OCI-LY1 (cell line): ENCODE data around the gene NACC1.

Source experiments
- H2AFZ ChIP-seq: fragments of 200-600 bp; sonication (generic), shearing (Covaris generic); 2 replicates; pipeline ENCODE4 v1.6.0; 2014; ENCODE audit warnings: antibody characterized with exemption, mild to moderate bottlenecking, low read length
- H3F3A ChIP-seq: fragments of 200-600 bp; sonication (generic), shearing (Covaris generic); 2 replicates; pipeline ENCODE4 v1.6.0; 2014; ENCODE audit warnings: mild to moderate bottlenecking, antibody characterized with exemption, low read length, moderate library complexity; ENCODE audit not compliant: insufficient read depth
- H3K27ac ChIP-seq: fragments of 200-600 bp; sonication (generic); 2 replicates; pipeline ENCODE4 v1.5.1; 2014; ENCODE audit warnings: low read length, mixed run types, mild to moderate bottlenecking, low read depth; ENCODE audit not compliant: poor library complexity, severe bottlenecking
- H3K27me3 ChIP-seq: fragments of 200-600 bp; sonication (generic); 2 replicates; pipeline ENCODE4 v1.6.0; 2014; ENCODE audit warnings: antibody characterized with exemption, mild to moderate bottlenecking, low read length, moderate library complexity; ENCODE audit not compliant: insufficient read depth
- H3K36me3 ChIP-seq: fragments of 200-600 bp; sonication (generic); 2 replicates; pipeline ENCODE4 v1.6.1; 2014; ENCODE audit warnings: mild to moderate bottlenecking, antibody characterized with exemption, low read length, moderate library complexity, mixed read lengths; ENCODE audit not compliant: insufficient read depth
- H3K4me1 ChIP-seq: fragments of 200-600 bp; sonication (generic); 2 replicates; pipeline ENCODE4 v1.5.1; 2014; ENCODE audit warnings: mild to moderate bottlenecking, low read length, moderate library complexity; ENCODE audit not compliant: insufficient read depth, severe bottlenecking
- H3K4me2 ChIP-seq: fragments of 200-600 bp; sonication (generic), shearing (Covaris generic); 2 replicates; pipeline ENCODE4 v1.6.1; 2014; ENCODE audit warnings: low read length
- H3K4me3 ChIP-seq: fragments of 200-600 bp; sonication (generic); 2 replicates; pipeline ENCODE4 v1.5.1; 2014; ENCODE audit warnings: low read length, low read depth, mild to moderate bottlenecking, mixed read lengths; ENCODE audit not compliant: poor library complexity, severe bottlenecking
- H3K79me2 ChIP-seq: fragments of 200-600 bp; shearing (Covaris generic); 2 replicates; pipeline ENCODE4 v1.6.1; 2016; ENCODE audit warnings: mixed run types, low read length, mixed read lengths; ENCODE audit not compliant: insufficient read depth
- H3K9ac ChIP-seq: fragments of 200-600 bp; sonication (generic), shearing (Covaris generic); 2 replicates; pipeline ENCODE4 v1.6.1; 2014; ENCODE audit warnings: mild to moderate bottlenecking, low read length, mixed read lengths
- H3K9me2 ChIP-seq: fragments of 200-600 bp; sonication (generic), shearing (Covaris generic); 2 replicates; pipeline ENCODE4 v1.6.1; 2014; ENCODE audit warnings: low read depth, mild to moderate bottlenecking, low read length, mixed read lengths
- H3K9me3 ChIP-seq: fragments of 200-600 bp; shearing (Covaris generic); 2 replicates; pipeline ENCODE4 v1.6.1; 2014; ENCODE audit warnings: low read length, mixed read lengths
- H4K20me1 ChIP-seq: fragments of 200-600 bp; sonication (generic), shearing (Covaris generic); 2 replicates; pipeline ENCODE4 v1.6.0; 2016; ENCODE audit warnings: mild to moderate bottlenecking, low read length; ENCODE audit not compliant: insufficient read depth
- EZH2 ChIP-seq: fragments of 200-600 bp; sonication (generic), shearing (Covaris generic); IDR thresholded peaks from 2 replicates; pipeline ENCODE4 v1.8.0; 2017; ENCODE audit warnings: borderline replicate concordance, mixed run types, mild to moderate bottlenecking, antibody characterized with exemption, low read length, moderate library complexity, mixed read lengths
- TF ChIP-seq, protein P1 (sequence below): fragments of 200-600 bp; sonication (generic), shearing (Covaris generic); IDR thresholded peaks from 2 replicates; pipeline ENCODE4 v1.5.1; 2017; ENCODE audit warnings: mild to moderate bottlenecking, antibody characterized with exemption, low read length, moderate library complexity, mixed read lengths

NACC1 gene

DNA sequence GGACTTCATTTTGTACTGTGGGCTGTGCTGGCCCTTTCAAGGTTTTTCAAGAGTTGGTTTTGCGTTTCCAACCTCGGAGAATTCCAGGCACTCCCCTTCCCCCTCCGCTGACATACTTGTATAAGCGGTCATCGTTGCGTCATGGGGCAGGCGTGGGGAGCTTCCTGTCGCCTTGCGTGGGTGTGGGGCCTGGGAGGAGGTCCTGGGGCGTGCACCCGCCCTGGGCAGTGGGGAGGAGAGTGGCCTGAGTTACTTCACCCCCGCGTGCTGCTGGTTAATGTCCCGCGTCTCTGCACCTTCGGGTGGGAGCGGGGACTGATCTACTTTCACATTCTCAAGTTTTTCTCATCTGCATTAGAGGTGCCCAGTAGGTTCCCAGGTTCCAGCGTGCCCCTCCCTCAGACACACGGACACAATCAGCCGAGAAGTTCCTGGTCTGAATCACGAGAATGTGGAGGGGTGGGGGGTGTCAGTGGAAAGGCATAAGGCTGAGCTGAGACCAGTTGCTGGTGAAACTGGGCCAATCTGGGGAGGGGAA lies 36.2 kb downstream of the NACC1 start:
- no peaks in the 10 kb centered on the region; the same call in 1 of the 2 replicates for H3K27me3 ChIP-seq
- H3K4me1 ChIP-seq, result peaks cover 46% of the 10 kb centered on the region
- peaks cover 6% of the 10 kb centered on the region for H3K36me3 ChIP-seq
- no peak overlapping the region for H3K27ac ChIP-seq
- H3K9me2 ChIP-seq, result no peaks in the 10 kb centered on the region
- H3K9me3 ChIP-seq, result no peaks in the 10 kb centered on the region
- no peaks in the 10 kb centered on the region for H4K20me1 ChIP-seq
- H3F3A ChIP-seq, result peaks cover 5% of the 10 kb centered on the region
- peak overlapping the region; percentile 88 for H3K9ac ChIP-seq
- H3K4me3 ChIP-seq, result peak overlapping the region; percentile 90
- no peaks in the 10 kb centered on the region for H3K79me2 ChIP-seq
- TF ChIP-seq, protein P1, sequence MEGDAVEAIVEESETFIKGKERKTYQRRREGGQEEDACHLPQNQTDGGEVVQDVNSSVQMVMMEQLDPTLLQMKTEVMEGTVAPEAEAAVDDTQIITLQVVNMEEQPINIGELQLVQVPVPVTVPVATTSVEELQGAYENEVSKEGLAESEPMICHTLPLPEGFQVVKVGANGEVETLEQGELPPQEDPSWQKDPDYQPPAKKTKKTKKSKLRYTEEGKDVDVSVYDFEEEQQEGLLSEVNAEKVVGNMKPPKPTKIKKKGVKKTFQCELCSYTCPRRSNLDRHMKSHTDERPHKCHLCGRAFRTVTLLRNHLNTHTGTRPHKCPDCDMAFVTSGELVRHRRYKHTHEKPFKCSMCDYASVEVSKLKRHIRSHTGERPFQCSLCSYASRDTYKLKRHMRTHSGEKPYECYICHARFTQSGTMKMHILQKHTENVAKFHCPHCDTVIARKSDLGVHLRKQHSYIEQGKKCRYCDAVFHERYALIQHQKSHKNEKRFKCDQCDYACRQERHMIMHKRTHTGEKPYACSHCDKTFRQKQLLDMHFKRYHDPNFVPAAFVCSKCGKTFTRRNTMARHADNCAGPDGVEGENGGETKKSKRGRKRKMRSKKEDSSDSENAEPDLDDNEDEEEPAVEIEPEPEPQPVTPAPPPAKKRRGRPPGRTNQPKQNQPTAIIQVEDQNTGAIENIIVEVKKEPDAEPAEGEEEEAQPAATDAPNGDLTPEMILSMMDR, result no peak
- no peak for TF ChIP-seq EZH2
- H2AFZ ChIP-seq, result no peak overlapping the region
- peak overlapping the region; percentile 94 for H3K4me2 ChIP-seq

DNA sequence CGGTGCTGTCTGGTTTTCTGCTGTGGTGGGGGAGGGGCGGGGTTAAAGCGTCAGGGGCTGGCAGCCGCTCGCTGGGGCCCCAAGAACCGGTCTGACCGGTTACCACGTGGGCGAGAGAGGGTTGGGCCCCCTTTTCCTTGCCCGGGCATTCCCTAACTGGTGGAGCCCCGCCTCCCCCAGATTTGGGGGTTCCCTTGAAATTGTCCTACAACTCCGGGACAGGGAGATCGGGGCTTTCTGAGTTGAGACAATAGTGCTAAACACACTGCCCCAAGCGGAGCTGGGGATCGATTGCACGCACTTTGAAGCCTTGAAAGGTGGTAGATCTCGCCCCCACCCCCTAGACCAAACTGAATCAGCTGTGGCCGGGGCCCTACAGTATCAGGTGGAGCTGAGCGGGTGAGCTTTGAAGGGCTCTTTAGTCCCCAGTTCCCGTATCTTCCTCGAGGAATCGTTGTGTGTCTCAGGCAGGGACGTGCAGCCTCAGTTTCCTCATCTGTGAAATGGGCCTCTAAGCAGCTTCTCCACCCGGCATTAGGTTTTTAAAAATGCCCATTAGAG lies 36.9 kb downstream of the NACC1 start:
- H3F3A ChIP-seq, result peaks cover 5% of the 10 kb centered on the region
- no peaks in the 10 kb centered on the region for H3K9me2 ChIP-seq
- peak overlapping the region; percentile 90 for H3K4me3 ChIP-seq
- H3K9ac ChIP-seq, result peak overlapping the region; percentile 88; the same call in 1 of the 2 replicates
- H3K4me1 ChIP-seq, result peaks cover 46% of the 10 kb centered on the region
- H3K79me2 ChIP-seq, result no peaks in the 10 kb centered on the region
- peak overlapping the region; percentile 94 for H3K4me2 ChIP-seq
- no peak overlapping the region for H3K27ac ChIP-seq
- H3K27me3 ChIP-seq, result no peaks in the 10 kb centered on the region; the same call in 1 of the 2 replicates
- no peak for TF ChIP-seq EZH2
- TF ChIP-seq, protein P1, result peak; percentile 46; the same call in 1 of the 2 replicates
- H4K20me1 ChIP-seq, result no peaks in the 10 kb centered on the region
- no peak overlapping the region for H2AFZ ChIP-seq
- H3K36me3 ChIP-seq, result peaks cover 6% of the 10 kb centered on the region
- H3K9me3 ChIP-seq, result no peaks in the 10 kb centered on the region

DNA sequence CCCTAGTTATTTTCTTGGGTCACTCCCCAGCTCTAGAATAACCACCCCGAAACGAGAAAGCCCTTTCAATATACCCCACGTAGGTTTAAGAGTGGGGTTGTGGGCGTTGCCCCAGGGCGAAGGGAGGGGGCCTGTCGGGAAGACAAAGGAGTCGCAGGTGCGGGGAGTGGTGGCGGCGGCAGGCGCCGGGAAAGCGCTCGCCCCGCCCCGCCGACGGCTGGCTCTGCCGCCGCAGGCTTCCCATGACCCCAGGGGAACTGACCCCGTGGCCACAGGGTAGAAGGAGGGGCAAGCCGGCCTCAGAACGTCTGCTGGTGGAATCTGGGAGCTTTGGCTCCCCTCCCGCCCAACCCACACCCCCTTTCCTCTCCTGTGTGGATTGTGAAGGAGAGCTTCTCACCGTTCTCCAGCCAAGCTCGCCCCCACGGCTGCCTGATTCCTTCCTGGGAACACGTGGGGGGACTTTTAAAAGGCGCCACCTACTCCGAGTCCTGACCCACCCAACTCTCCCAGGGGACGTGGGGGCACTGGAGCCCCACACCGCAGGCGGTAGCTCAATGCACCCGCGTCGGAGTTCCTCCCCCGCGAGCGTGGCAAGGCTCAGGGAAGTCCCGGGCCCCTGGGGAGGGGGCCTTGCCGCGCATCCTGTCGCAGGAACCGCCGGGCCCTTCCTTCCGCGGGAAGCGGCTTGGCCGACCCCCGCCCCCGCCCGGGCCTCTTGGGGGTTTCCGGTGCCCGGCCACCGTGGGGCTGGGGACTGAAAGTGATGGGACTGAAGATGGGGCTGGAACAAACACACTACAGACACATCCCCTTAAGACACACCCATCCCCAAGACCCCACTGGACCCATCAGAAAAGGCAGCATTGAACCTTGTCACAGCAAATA lies 37.7 kb downstream of the NACC1 start:
- H3F3A ChIP-seq, result peaks cover 5% of the 10 kb centered on the region
- peak overlapping the region; percentile 90 for H3K4me3 ChIP-seq

More for the DNA sequence above, 37.7 kb downstream of the NACC1 start:
- peak overlapping the region; percentile 94 for H3K4me2 ChIP-seq
- no peaks in the 10 kb centered on the region for H3K9me2 ChIP-seq
- H3K27me3 ChIP-seq, result no peaks in the 10 kb centered on the region; the same call in 1 of the 2 replicates
- H3K9me3 ChIP-seq, result no peaks in the 10 kb centered on the region
- no peak overlapping the region for H2AFZ ChIP-seq
- H3K27ac ChIP-seq, result peak overlapping the region; percentile 28
- peak overlapping the region; percentile 88; the same call in 1 of the 2 replicates for H3K9ac ChIP-seq
- no peak for TF ChIP-seq EZH2
- TF ChIP-seq, protein P1, result no peak
- H4K20me1 ChIP-seq, result no peaks in the 10 kb centered on the region
- peaks cover 6% of the 10 kb centered on the region for H3K36me3 ChIP-seq
- no peaks in the 10 kb centered on the region for H3K79me2 ChIP-seq
- H3K4me1 ChIP-seq, result peaks cover 46% of the 10 kb centered on the region
